CD4-positive, alpha-beta T cell (primary cell): ENCODE results near the gene YWHAG. TPM values are rescaled to one million over a fixed set of nuclear protein-coding genes. Genes with fewer than 3 reads are reported as not detected.
A peak's percentile ranks its signal among the peaks of the same experiment; 100 is the strongest.
"Not testable (repeated sequence)": the region's sequence is repeated elsewhere in the genome, so short reads cannot be mapped to it uniquely, and the experiment has no call there.

ENCODE experiments used
- ATAC-seq: fragments of 200-7000 bp; cut with Tn5 transposase; one replicate; pipeline ENCODE4 v1.10.0; 2022; ENCODE audit warnings: mild to moderate bottlenecking; ENCODE audit not compliant: poor library complexity
- CTCF ChIA-PET: fragments of 350-600 bp; sonication (Branson Sonifier 250); formaldehyde crosslinking; loops from one replicate; lab custom pipeline; 2021; ENCODE audit warnings: antibody characterized with exemption, inconsistent platforms; lab: Charles Lee
- POLR2A ChIA-PET: fragments of 350-600 bp; sonication (Branson Sonifier 250); formaldehyde crosslinking; loops from one replicate; lab custom pipeline; 2021; ENCODE audit warnings: antibody characterized with exemption, inconsistent platforms; lab: Charles Lee
- DNase-seq, 14 experiments: peaks; one replicate each; pipeline ENCODE4 v3.0.0-alpha.2; 2013 to 2020; ENCODE audit warnings: mixed read lengths in 2 of 14
- H3K27ac ChIP-seq, 2 donors: one replicate each; pipeline versions ENCODE4 v1.5.1 to v1.7.0; 2013; ENCODE audit warnings: low read length in 2 of 2, low read depth in 1 of 2, mild to moderate bottlenecking in 1 of 2
- H3K27me3 ChIP-seq, 2 experiments: 1 replicate in 1 of 2; 2 replicates in 1 of 2; pipeline versions ENCODE4 v1.6.1 to v1.7.0; 2013; ENCODE audit warnings: low read length in 2 of 2, control low read depth in 1 of 2, mild to moderate bottlenecking in 1 of 2, moderate library complexity in 1 of 2; ENCODE audit not compliant: insufficient read depth in 2 of 2, control insufficient read depth in 1 of 2
- H3K36me3 ChIP-seq: one replicate; pipeline ENCODE4 v1.6.1; 2013; ENCODE audit warnings: low read length, control low read depth; ENCODE audit not compliant: insufficient read depth
- H3K4me1 ChIP-seq: one replicate; pipeline ENCODE4 v1.6.1; 2013; ENCODE audit warnings: low read length, control low read depth; ENCODE audit not compliant: insufficient read depth
- H3K4me3 ChIP-seq: one replicate; pipeline ENCODE4 v1.5.1; 2013; ENCODE audit warnings: mild to moderate bottlenecking, low read length, moderate library complexity
- H3K9me3 ChIP-seq, 2 experiments: 1 replicate in 1 of 2; 2 replicates in 1 of 2; pipeline versions ENCODE4 v1.6.1 to v1.7.0; 2013; ENCODE audit warnings: low read length in 2 of 2, mild to moderate bottlenecking in 2 of 2, control low read depth in 1 of 2, moderate library complexity in 1 of 2; ENCODE audit not compliant: control insufficient read depth in 1 of 2, insufficient read depth in 1 of 2
- H3K27ac Mint-ChIP-seq: one replicate; pipeline ENCODE4 v1.8.0; 2020; ENCODE audit warnings: mixed read lengths
- H3K27me3 Mint-ChIP-seq: one replicate; pipeline ENCODE4 v1.8.0; 2021; ENCODE audit warnings: mixed read lengths
- H3K36me3 Mint-ChIP-seq: one replicate; pipeline ENCODE4 v1.8.0; 2021; ENCODE audit warnings: low read depth, mixed read lengths
- H3K4me1 Mint-ChIP-seq: one replicate; pipeline ENCODE4 v1.8.0; 2021; ENCODE audit warnings: low read depth, mixed read lengths
- H3K4me3 Mint-ChIP-seq: one replicate; pipeline ENCODE4 v1.8.0; 2020; ENCODE audit warnings: mild to moderate bottlenecking, mixed read lengths
- H3K9me3 Mint-ChIP-seq: one replicate; pipeline ENCODE4 v1.8.0; 2020; ENCODE audit warnings: mixed read lengths
- CTCF ChIP-seq: fragments of 200-600 bp; IDR thresholded peaks from one replicate; pipeline ENCODE4 v1.8.0; 2022; ENCODE audit warnings: antibody characterized with exemption, mild to moderate bottlenecking
- intact Hi-C, 2 experiments: fragments of 100-400 bp; cut with DNase I in 1 of 2; cut with micrococcal nuclease in 1 of 2; formaldehyde crosslinking; loops; one replicate each; pipeline versions ENCODE4 v1.15.1 to v1.9.0; 2023 to 2025; cut with DNase I, micrococcal nuclease
- total RNA-seq, 174 experiments: library from RNA in 2 of 174; stranded (reverse) in 2 of 174; gene quantifications; one replicate each; pipeline ENCODE4 v1.2.3 and lab custom pipeline; 2021 to 2026

The YWHAG gene
- total RNA-seq, 2 experiments from 2014 or later = 23.4 to 24.3 TPM

DNA sequence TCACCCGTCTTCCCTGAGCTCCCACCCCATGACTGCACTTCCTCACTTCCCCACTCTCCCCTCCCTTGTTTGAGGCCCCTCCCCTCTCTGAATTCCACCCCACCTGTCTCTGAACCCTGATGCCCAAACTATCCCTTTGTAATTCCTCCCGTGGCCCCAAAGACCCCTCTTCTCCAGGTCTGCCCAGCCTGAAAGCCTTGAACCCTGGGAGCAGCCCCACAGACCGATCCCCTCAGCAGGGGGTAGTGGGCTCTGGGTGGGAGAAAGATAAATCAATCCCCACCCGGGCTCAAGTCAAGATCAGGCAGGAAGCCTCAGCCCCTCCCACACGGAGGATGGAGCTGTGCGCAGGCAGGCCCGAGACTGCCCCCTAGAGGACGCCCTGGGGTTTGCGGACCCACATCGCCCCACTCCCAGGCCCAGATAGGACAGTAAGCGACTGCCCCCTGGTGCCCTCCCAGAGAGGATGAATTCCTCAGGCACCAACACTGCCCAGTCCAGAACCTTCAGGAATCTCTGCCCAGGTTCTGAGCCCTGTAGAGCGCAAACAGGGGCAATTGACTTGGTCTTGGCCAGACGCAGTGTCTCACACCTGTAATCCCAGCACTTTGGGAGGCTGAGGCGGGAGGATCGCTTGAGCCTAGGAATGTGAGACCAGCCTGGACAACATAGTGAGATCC, 44.6 kb downstream of the YWHAG start:
- peak; percentile 68 for ATAC-seq
- intact Hi-C loops = loop anchor here (1.0 to 10.0 kb wide), 3 partner anchors 23 to 439 kb away; partner anchors contain the start of gene RHBDD2 (in 1 of the 2)
- Histone ChIP-seq H3K4me1 (peaks cover 22% of the 10 kb centered on the region), H3K4me3 (no peak overlapping the region), H3K36me3 (no peaks in the 10 kb centered on the region), H3K27ac (no peak overlapping the region), H3K9me3 (no peaks in the 10 kb centered on the region), H3K27me3 (no peaks in the 10 kb centered on the region)
- peak; percentile 92 to 99 (median 96) for DNase-seq
- Mint-ChIP-seq H3K27me3 (no peaks in the 10 kb centered on the region), H3K27ac (peak overlapping the region; percentile 5), H3K36me3 (peaks cover 8% of the 10 kb centered on the region), H3K9me3 (no peaks in the 10 kb centered on the region), H3K4me3 (peak overlapping the region; percentile 26), H3K4me1 (peaks cover 27% of the 10 kb centered on the region)
- TF ChIP-seq CTCF = peak; percentile 99
- POLR2A ChIA-PET = interaction anchor here (0.6 to 1.6 kb wide), 8 partner anchors 9 to 400 kb away, joined by 3 to 10 read pairs (median 5); partner anchors contain the start of genes POR and YWHAG
- CTCF ChIA-PET = interaction anchor here (0.6 to 3.9 kb wide), 27 partner anchors 8 to 209 kb away, joined by 3 to 44 read pairs (median 5); partner anchors contain the start of genes HSPB1 and YWHAG

DNA sequence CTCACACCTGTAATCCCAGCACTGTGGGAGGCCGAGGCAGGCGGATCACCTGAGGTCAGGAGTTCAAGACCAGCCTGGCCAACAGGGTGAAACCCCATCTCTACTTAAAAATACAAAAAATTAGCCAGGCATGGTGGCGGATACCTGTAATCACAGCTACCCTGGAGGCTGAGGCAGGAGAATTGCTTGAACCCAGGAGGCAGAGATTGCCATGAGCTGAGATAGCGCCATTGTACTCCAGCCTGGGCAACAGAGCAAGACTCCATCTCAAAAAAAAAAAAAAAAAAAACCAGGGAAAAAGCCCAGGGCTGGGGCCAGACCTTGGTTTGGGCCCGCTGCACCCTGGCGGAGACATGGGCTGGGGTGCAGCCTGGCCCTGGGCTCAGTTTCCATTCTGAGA, 47.0 kb downstream of the YWHAG start:
- H3K27ac Mint-ChIP-seq, H3K4me3 Mint-ChIP-seq, H3K4me1 Mint-ChIP-seq, H3K9me3 ChIP-seq, H3K36me3 Mint-ChIP-seq, DNase-seq, ATAC-seq, H3K27me3 ChIP-seq, H3K36me3 ChIP-seq, POLR2A ChIA-PET, H3K9me3 Mint-ChIP-seq, H3K4me3 ChIP-seq, H3K4me1 ChIP-seq, H3K27ac ChIP-seq, H3K27me3 Mint-ChIP-seq: not testable (repeated sequence)
- CTCF ChIA-PET = interaction anchor here (3.9 kb wide), 1 partner anchor 133 kb away, joined by 23 read pairs; no protein-coding TSS in a partner anchor
- intact Hi-C loops = loop anchor here in 1 of 2 experiments (10.0 kb wide), 1 partner anchor 437 kb away; the partner anchor contains the start of gene RHBDD2

- Mint-ChIP-seq H3K36me3 (no peaks in the 10 kb centered on the region), H3K4me1 (peaks cover 6% of the 10 kb centered on the region), H3K27me3 (no peaks in the 10 kb centered on the region), H3K9me3 (no peaks in the 10 kb centered on the region), H3K27ac (no peak overlapping the region), H3K4me3 (no peak overlapping the region)
- H3K9me3 ChIP-seq = no peaks in the 10 kb centered on the region
- intact Hi-C loops = loop anchor here in 1 of 2 experiments (10.0 kb wide), 1 partner anchor 436 kb away; the partner anchor contains the start of gene RHBDD2
- no peak for TF ChIP-seq CTCF
- H3K36me3 ChIP-seq = no peaks in the 10 kb centered on the region
- ATAC-seq (no peak), DNase-seq (no peak)
- no peak overlapping the region for H3K4me3 ChIP-seq
- H3K27ac ChIP-seq = no peak overlapping the region
- H3K4me1 ChIP-seq = peaks cover 9% of the 10 kb centered on the region
- no peaks in the 10 kb centered on the region for H3K27me3 ChIP-seq
- ChIA-PET POLR2A (interaction anchor here (1.2 kb wide), 1 partner anchor 9 kb away, joined by 6 read pairs; no protein-coding TSS in a partner anchor), CTCF (no interaction called here)
These were observed 48.5 kb downstream of the YWHAG start for GRCh38 chr7:76310102-76310957.

DNA sequence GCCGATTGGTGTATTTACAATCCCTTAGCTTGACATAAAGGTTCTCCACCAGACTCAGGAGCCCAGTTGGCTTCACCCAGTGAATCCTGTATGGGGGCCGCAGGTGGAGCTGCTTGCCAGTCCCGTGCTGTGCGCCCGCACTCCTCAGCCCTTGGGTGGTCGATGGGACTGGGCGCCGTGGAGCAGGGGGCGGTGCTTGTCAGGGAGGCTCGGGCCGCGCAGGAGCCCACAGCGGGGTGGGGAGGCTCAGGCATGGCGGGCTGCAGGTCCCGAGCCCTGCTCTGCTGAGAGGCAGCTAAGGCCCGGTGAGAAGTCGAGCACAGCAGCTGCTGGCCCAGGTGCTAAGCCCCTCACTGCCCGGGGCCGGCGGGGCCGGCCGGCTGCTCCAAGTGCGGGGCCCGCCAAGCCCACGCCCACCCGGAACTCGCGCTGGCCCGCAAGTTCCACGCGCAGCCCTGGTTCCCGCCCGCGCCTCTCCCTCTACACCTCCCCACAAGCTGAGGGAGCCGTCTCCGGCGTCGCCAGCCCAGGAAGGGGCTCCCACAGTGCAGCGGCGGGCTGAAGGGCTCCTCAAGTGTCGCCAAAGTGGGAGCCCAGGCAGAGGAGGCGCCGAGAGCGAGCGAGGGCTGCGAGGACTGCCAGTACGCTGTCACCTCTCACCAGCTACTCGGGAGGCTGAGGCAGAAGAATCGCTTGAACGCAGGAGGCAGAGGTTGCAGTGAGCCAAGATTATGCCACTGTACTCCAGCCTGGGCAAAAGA, 49.3 kb downstream of the YWHAG start:
- H3K36me3 Mint-ChIP-seq, H3K4me3 Mint-ChIP-seq, H3K4me1 ChIP-seq, H3K27me3 Mint-ChIP-seq, H3K9me3 ChIP-seq, CTCF ChIA-PET, ATAC-seq, DNase-seq, H3K27ac Mint-ChIP-seq, H3K27me3 ChIP-seq, H3K27ac ChIP-seq, H3K36me3 ChIP-seq, H3K4me3 ChIP-seq, H3K9me3 Mint-ChIP-seq: not testable (repeated sequence)
- intact Hi-C loops = loop anchor here in 1 of 2 experiments (10.0 kb wide), 1 partner anchor 435 kb away; the partner anchor contains the start of gene RHBDD2
- H3K4me1 Mint-ChIP-seq = peaks cover 10% of the 10 kb centered on the region
- POLR2A ChIA-PET = interaction anchor here (1.2 kb wide), 1 partner anchor 9 kb away, joined by 6 read pairs; no protein-coding TSS in a partner anchor

DNA sequence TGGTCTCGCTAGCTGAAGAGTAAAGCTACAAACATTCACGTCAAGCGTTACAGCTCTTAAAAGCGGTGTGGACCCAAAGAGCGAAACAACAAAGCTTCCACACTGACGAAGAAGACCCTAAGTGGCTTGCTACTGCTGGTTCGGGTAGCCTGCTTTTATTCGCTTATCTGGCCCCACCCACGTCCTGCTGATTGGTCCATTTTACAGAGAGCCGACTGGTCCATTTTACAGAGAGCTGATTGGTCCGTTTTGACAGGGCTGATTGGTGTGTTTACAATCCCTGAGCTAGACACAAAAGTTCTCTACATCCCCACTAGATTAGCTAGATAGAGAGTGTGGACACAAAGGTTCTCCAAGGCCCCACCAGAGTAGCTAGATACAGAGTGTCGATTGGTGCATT, 49.9 kb downstream of the YWHAG start:
- H3K4me3 Mint-ChIP-seq, H3K27ac Mint-ChIP-seq, H3K27ac ChIP-seq, H3K27me3 ChIP-seq, H3K36me3 Mint-ChIP-seq, H3K27me3 Mint-ChIP-seq, intact Hi-C loops, DNase-seq, ATAC-seq, H3K9me3 ChIP-seq, H3K4me1 ChIP-seq, H3K9me3 Mint-ChIP-seq, H3K36me3 ChIP-seq, H3K4me3 ChIP-seq: not testable (repeated sequence)
- ChIA-PET CTCF (interaction anchor here (1.9 kb wide), 1 partner anchor 18 kb away, joined by 5 read pairs; no protein-coding TSS in a partner anchor), POLR2A (interaction anchor here (1.2 kb wide), 1 partner anchor 10 kb away, joined by 6 read pairs; no protein-coding TSS in a partner anchor)
- H3K4me1 Mint-ChIP-seq = peaks cover 13% of the 10 kb centered on the region
